SK-N-SH (cell line): ENCODE results near the gene TAGLN2. TPM values are rescaled to one million over a fixed set of nuclear protein-coding genes. Genes with fewer than 3 reads are reported as not detected.

Experiments used
- CTCF ChIA-PET: fragments of 300-600, 350-600 bp; formaldehyde crosslinking; extraction: SDS; loops from one replicate; lab custom pipeline; 2021; lab: Yijun Ruan, JAX
- POLR2A ChIA-PET: fragments of 350-600 bp; sonication (Branson Sonifier 250); formaldehyde crosslinking; extraction: SDS; loops from one replicate; lab custom pipeline; 2020; ENCODE audit warnings: antibody characterized with exemption, inconsistent platforms; lab: Yijun Ruan, JAX
- DNase-seq: peaks from one replicate; pipeline ENCODE4 v3.0.0; 2012
- H2AFZ ChIP-seq: fragments of 200-600 bp; sonication (generic); 2 replicates; pipeline ENCODE4 v1.8.1; 2016; ENCODE audit warnings: antibody characterized with exemption, mild to moderate bottlenecking, low read depth
- H3F3A ChIP-seq: fragments of 200-600 bp; sonication (generic); replicated peaks from 2 replicates; pipeline ENCODE3; 2016; ENCODE audit warnings: antibody characterized with exemption, mild to moderate bottlenecking; ENCODE audit not compliant: insufficient read depth
- H3K27ac ChIP-seq, 2 experiments: fragments of 200-500 bp in 1 of 2; fragments of 200-600 bp in 1 of 2; sonication (Bioruptor generic) in 1 of 2; sonication (generic), shearing (Covaris generic) in 1 of 2; 2 replicates each; pipeline versions ENCODE4 v1.5.1 to v1.6.1; 2014 to 2016; ENCODE audit warnings: low read depth in 2 of 2, inconsistent platforms in 1 of 2, low read length in 1 of 2, mild to moderate bottlenecking in 1 of 2, mixed read lengths in 1 of 2
- H3K27me3 ChIP-seq: fragments of 200-600 bp; sonication (generic), shearing (Covaris generic); 2 replicates; pipeline ENCODE4 v1.6.1; 2016; ENCODE audit warnings: mixed run types; ENCODE audit not compliant: insufficient read depth
- H3K36me3 ChIP-seq, 2 experiments: fragments of 200-500 bp in 1 of 2; fragments of 200-600 bp in 1 of 2; sonication (Bioruptor generic) in 1 of 2; sonication (generic) in 1 of 2; replicated peaks in 1 of 2; 2 replicates each; pipeline versions ENCODE3 to v1.5.1; 2014 to 2016; ENCODE audit warnings: low read length in 1 of 2, mild to moderate bottlenecking in 1 of 2; ENCODE audit not compliant: insufficient read depth in 2 of 2, control insufficient read depth in 1 of 2
- H3K4me1 ChIP-seq, 2 experiments: fragments of 200-500 bp in 1 of 2; fragments of 200-600 bp in 1 of 2; sonication (Bioruptor generic) in 1 of 2; sonication (generic), shearing (Covaris generic) in 1 of 2; 2 replicates each; pipeline versions ENCODE4 v1.5.1 to v1.6.1; 2014 to 2016; ENCODE audit warnings: low read depth in 1 of 2, low read length in 1 of 2, mixed run types in 1 of 2; ENCODE audit not compliant: insufficient read depth in 2 of 2, control insufficient read depth in 1 of 2
- H3K4me2 ChIP-seq: fragments of 200-600 bp; sonication (generic), shearing (Covaris generic); 2 replicates; pipeline ENCODE4 v1.6.1; 2017; ENCODE audit warnings: mixed run types
- H3K4me3 ChIP-seq, 2 experiments: fragments of 200-500 bp in 1 of 2; fragments of 200-600 bp in 1 of 2; sonication (Bioruptor generic) in 1 of 2; sonication (generic), shearing (Covaris generic) in 1 of 2; 2 replicates each; pipeline versions ENCODE4 v1.5.1 to v1.8.1; 2014 to 2016; ENCODE audit warnings: low read depth in 2 of 2, inconsistent platforms in 1 of 2, low read length in 1 of 2, mild to moderate bottlenecking in 1 of 2, mixed read lengths in 1 of 2, moderate library complexity in 1 of 2
- H3K79me2 ChIP-seq: fragments of 200-600 bp; sonication (generic); 2 replicates; pipeline ENCODE4 v1.8.1; 2017; ENCODE audit warnings: mild to moderate bottlenecking; ENCODE audit not compliant: insufficient read depth
- H3K9ac ChIP-seq: fragments of 200-600 bp; sonication (generic); 2 replicates; pipeline ENCODE4 v1.6.1; 2017; ENCODE audit warnings: mixed run types
- H3K9me2 ChIP-seq: fragments of 200-600 bp; sonication (generic); 2 replicates; pipeline ENCODE4 v1.6.1; 2017; ENCODE audit warnings: mixed run types
- H3K9me3 ChIP-seq: fragments of 200-600 bp; sonication (generic); 2 replicates; pipeline ENCODE4 v1.6.1; 2017; ENCODE audit warnings: mixed run types, mild to moderate bottlenecking, moderate library complexity
- H4K20me1 ChIP-seq: fragments of 200-600 bp; sonication (generic); 2 replicates; pipeline ENCODE4 v1.6.1; 2017; ENCODE audit warnings: mild to moderate bottlenecking, mixed run types; ENCODE audit not compliant: insufficient read depth
- CHD2 ChIP-seq: fragments of 150-350 bp; IDR thresholded peaks from 2 replicates; pipeline ENCODE4 v1.6.1; 2018; ENCODE audit warnings: low read length; ENCODE audit not compliant: partially characterized antibody
- ELF1 ChIP-seq: IDR thresholded peaks from 2 replicates; pipeline ENCODE4 v1.4.0; 2012
- FOSL2 ChIP-seq: IDR thresholded peaks from 2 replicates; pipeline ENCODE4 v1.4.0; 2012; ENCODE audit warnings: low read depth, mild to moderate bottlenecking, moderate library complexity, borderline replicate concordance
- GABPA ChIP-seq: IDR thresholded peaks from 2 replicates; pipeline ENCODE4 v1.4.0; 2012; ENCODE audit warnings: low read depth, mild to moderate bottlenecking
- GATA2 ChIP-seq: sonication (generic); formaldehyde crosslinking; IDR thresholded peaks from 2 replicates; pipeline ENCODE4 v1.5.0; 2020; ENCODE audit warnings: mild to moderate bottlenecking, missing genetic modification reagents
- MEF2A ChIP-seq: IDR thresholded peaks from 2 replicates; pipeline ENCODE4 v1.4.0; 2012; ENCODE audit warnings: low read depth, borderline replicate concordance
- NRF1 ChIP-seq: IDR thresholded peaks from 2 replicates; pipeline ENCODE4 v1.6.1; 2012; ENCODE audit warnings: low read depth, mild to moderate bottlenecking, low read length
- PBX3 ChIP-seq: IDR thresholded peaks from 2 replicates; pipeline ENCODE4; 2012
- SMC3 ChIP-seq: IDR thresholded peaks from 2 replicates; pipeline ENCODE4 v1.6.1; 2012; ENCODE audit warnings: low read depth, low read length, improper control_type of control experiment
- TAF1 ChIP-seq: IDR thresholded peaks from 2 replicates; pipeline ENCODE4 v1.6.1; 2012; ENCODE audit warnings: low read depth, mild to moderate bottlenecking, low read length, moderate library complexity, borderline replicate concordance
- TCF12 ChIP-seq: IDR thresholded peaks from 2 replicates; pipeline ENCODE4 v1.4.0; 2012
- WGBS: methylation state at CpG from one replicate; pipeline ENCODE4 v1.1.6; 2017; ENCODE audit warnings: low lambda C conversion rate; 5-methylcytosine and 5-hydroxymethylcytosine counted together
- polyA plus RNA-seq, 3 experiments: library from polyadenylated mRNA; depleted of rRNA; stranded (reverse); fragments of >200 nt; gene quantifications; 2 replicates each; pipeline ENCODE4 v1.2.3, GENCODE V29; 2012
- TF ChIP-seq, protein P1 (sequence below): IDR thresholded peaks from 2 replicates; pipeline ENCODE4 v1.4.0; 2012; ENCODE audit warnings: low read depth
- TF ChIP-seq, protein P2 (sequence below): IDR thresholded peaks from 2 replicates; pipeline ENCODE4 v1.6.1; 2012; ENCODE audit warnings: mild to moderate bottlenecking, low read depth, low read length, moderate library complexity

Gene TAGLN2
- polyA plus RNA-seq, 1 of the 3 experiments (the other 2 are of a cell fraction): 646 TPM

- H3K9ac ChIP-seq: no peak overlapping the region
- no peak overlapping the region for H3K4me2 ChIP-seq
- no peaks in the 10 kb centered on the region for H4K20me1 ChIP-seq
- no peak for DNase-seq
- H3K9me2 ChIP-seq: no peaks in the 10 kb centered on the region
- TF ChIP-seq, protein P1, sequence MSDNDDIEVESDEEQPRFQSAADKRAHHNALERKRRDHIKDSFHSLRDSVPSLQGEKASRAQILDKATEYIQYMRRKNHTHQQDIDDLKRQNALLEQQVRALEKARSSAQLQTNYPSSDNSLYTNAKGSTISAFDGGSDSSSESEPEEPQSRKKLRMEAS: no peak
- TF ChIP-seq TCF12 (no peak), GABPA (no peak), MEF2A (no peak), NRF1 (no peak), ELF1 (no peak), SMC3 (no peak), GATA2 (CRISPR knock-in tag) (no peak), CHD2 (no peak), FOSL2 (no peak)
- TF ChIP-seq, protein P2, sequence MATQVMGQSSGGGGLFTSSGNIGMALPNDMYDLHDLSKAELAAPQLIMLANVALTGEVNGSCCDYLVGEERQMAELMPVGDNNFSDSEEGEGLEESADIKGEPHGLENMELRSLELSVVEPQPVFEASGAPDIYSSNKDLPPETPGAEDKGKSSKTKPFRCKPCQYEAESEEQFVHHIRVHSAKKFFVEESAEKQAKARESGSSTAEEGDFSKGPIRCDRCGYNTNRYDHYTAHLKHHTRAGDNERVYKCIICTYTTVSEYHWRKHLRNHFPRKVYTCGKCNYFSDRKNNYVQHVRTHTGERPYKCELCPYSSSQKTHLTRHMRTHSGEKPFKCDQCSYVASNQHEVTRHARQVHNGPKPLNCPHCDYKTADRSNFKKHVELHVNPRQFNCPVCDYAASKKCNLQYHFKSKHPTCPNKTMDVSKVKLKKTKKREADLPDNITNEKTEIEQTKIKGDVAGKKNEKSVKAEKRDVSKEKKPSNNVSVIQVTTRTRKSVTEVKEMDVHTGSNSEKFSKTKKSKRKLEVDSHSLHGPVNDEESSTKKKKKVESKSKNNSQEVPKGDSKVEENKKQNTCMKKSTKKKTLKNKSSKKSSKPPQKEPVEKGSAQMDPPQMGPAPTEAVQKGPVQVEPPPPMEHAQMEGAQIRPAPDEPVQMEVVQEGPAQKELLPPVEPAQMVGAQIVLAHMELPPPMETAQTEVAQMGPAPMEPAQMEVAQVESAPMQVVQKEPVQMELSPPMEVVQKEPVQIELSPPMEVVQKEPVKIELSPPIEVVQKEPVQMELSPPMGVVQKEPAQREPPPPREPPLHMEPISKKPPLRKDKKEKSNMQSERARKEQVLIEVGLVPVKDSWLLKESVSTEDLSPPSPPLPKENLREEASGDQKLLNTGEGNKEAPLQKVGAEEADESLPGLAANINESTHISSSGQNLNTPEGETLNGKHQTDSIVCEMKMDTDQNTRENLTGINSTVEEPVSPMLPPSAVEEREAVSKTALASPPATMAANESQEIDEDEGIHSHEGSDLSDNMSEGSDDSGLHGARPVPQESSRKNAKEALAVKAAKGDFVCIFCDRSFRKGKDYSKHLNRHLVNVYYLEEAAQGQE: no peak
- TF ChIP-seq, all 33 proteins: peak for 0
- Histone ChIP-seq H3K9me3 (no peaks in the 10 kb centered on the region), H3F3A (no peaks in the 10 kb centered on the region), H3K4me3 (no peak overlapping the region), H3K4me1 (no peaks in the 10 kb centered on the region), H2AFZ (no peak overlapping the region), H3K27ac (no peak overlapping the region), H3K36me3 (no peaks in the 10 kb centered on the region), H3K79me2 (no peaks in the 10 kb centered on the region), H3K27me3 (peaks cover 17% of the 10 kb centered on the region; the same call in 1 of the 2 replicates)
- CTCF ChIA-PET: interaction anchor here (1.0 to 2.7 kb wide), 3 partner anchors 28 to 43 kb away, joined by 4 to 12 read pairs (median 5); no protein-coding TSS in a partner anchor
- POLR2A ChIA-PET: no interaction called here
- 46% methylated on average over 3 of the region's 3 CpGs for WGBS
Measured at GRCh38 chr1:159964144-159964543, 38.8 kb upstream of the TAGLN2 start.

GRCh38 chr1:159962176-159962575 is 36.9 kb upstream of the TAGLN2 start:
- no peak overlapping the region for H3K4me3 ChIP-seq
- no peak overlapping the region for H2AFZ ChIP-seq
- H3K79me2 ChIP-seq: no peaks in the 10 kb centered on the region
- 75% methylated on average over 11 of the region's 11 CpGs for WGBS
- H3K4me2 ChIP-seq: no peak overlapping the region
- H3K27ac ChIP-seq: no peak overlapping the region
- TF ChIP-seq PBX3 (no peak), NRF1 (no peak), CHD2 (no peak), TAF1 (no peak)
- TF ChIP-seq, protein P1: no peak
- H3K9me2 ChIP-seq: no peaks in the 10 kb centered on the region
- H4K20me1 ChIP-seq: no peaks in the 10 kb centered on the region
- ChIA-PET CTCF (no interaction called here), POLR2A (no interaction called here)
- no peak for DNase-seq
- no peaks in the 10 kb centered on the region for H3F3A ChIP-seq
- peaks cover 17% of the 10 kb centered on the region; the same call in 1 of the 2 replicates for H3K27me3 ChIP-seq
- H3K9me3 ChIP-seq: no peaks in the 10 kb centered on the region
- no peaks in the 10 kb centered on the region for H3K4me1 ChIP-seq
- no peaks in the 10 kb centered on the region for H3K36me3 ChIP-seq
- no peak overlapping the region for H3K9ac ChIP-seq
